ENCODE results near the gene CC2D2B. TPM values are rescaled to one million over a fixed set of nuclear protein-coding genes. Genes with fewer than 3 reads are reported as not detected.

CC2D2B gene
- not detected in 2 replicates for total RNA-seq

DNA sequence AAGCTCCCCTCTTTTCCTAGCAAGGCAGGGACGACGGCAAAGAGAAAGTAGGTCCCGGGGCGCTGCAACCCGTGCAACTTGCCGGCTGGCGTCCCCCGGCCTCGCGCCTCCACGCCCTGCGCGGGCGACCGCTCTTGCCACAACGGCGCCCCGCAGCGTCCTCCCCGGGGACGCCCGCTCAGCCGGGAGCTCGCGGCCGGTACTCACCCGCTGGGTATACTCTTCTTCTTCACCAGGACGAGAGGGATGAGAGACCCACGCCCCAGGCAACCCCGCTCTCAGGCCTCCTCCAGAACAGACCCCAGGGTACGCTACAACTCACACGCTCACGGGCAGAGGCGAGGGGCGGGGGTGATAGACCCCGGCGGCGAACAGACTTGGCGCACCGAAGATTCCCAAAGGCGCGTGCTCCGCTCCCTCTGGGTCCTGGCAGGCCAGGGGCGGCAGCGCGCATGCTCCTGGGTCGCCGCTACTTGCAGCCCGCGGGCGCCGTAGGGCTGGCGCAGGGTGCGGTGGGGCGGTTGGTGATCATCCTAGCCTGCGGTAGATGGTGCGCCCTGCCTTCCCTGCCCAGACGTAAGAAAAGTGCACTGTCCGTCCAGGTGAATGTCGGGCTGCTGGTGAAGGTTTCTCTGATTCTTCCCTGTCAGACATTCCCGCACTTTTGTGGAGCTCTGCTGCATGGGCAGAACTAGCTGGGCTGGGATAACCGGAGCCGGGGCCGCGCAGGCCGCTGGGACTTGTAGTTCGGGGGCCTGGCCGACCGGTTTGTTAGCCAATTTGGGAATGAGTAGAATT, at the start of gene CC2D2B:
Gene CC2D2B, plus strand, starts transcription at position 520 of the 798 bp plus-strand sequence. CDS start 3,349 bp downstream, outside the sequence.

DNA sequence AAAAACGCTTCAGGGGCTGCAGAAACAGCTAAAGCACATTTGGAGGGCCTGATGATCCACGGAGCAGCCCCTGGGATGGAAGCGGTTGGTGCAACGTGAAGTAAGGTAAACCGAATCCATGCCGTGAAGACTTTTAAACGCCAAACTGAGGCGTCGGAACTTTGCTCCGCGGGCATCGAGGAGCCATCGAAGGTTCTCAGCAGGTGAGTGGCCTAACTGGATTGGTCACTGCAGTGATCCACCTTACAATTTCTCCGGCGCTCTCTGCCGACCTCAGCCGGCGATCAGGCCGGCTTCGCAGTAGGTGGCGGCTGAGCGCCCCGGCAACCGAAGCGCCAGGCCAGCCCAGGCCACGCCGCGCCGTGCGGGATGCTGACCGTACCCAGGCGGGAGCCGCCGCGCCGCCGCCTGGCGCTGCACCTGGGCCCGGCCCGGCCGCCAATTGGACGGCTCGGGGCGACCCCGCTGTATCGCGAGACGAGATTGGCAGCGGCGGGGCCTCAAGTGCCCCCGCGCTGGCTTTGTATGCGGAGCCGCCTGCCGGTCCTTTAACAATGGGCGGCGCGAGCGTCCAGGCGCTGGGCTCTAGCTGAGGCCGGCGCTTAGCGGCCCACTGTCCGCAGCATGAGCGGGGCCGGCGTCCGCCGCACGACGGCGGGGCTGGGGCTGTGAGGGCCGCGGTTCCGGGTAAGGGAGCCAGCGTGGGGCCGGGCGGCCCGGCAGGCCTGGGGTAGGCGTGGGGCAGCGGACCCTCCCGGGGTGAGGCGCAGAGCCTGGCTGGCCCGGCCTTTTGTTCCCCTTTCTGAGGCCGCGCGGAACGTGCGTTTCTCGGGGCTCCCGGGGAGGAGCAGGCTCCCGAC, 135.5 kb downstream of the CC2D2B start, which contains the start of gene CCNJ:
Gene CCNJ, plus strand, starts transcription at position 551 of the 860 bp plus-strand sequence. CDS start 811 bp downstream, outside the sequence.

Other genes with a start within 250 kb of the CC2D2B start
- 30.8 and 35.1 TPM in 2 replicates for gene TCTN3, start 214.0 kb upstream of the CC2D2B start, total RNA-seq
- not detected in 2 replicates for gene ENTPD1, start 151.8 kb upstream of the CC2D2B start, total RNA-seq
- gene CCNJ, start 135.6 kb downstream of the CC2D2B start, total RNA-seq, result 4.2 TPM in 2 replicates
- 5.5 and 5.7 TPM in 2 replicates for gene ZNF518A, start 222.3 kb downstream of the CC2D2B start, total RNA-seq